NCI-H2171 treated with DMSO at 0.1 percent for 48 hours (cell line): ENCODE results near the gene SLC25A45.
A peak's percentile ranks its signal among the peaks of the same experiment; 100 is the strongest.

Experiments
- DNase-seq: peaks from one replicate; lab custom pipeline; 2025; lab: John Stamatoyannopoulos, UW

The SLC25A45 gene

GRCh38 chr11:65386307-65387140 is 4.1 kb upstream of the SLC25A45 start, which contains the start of gene FRMD8:
TSS of gene FRMD8 (plus strand) at chr11:65386637. CDS start at chr11:65387037, 400 bp downstream.
- DNase-seq, result peak; percentile 64

GRCh38 chr11:65384301-65384889 is 1.9 kb upstream of the SLC25A45 start:
- no peak for DNase-seq

DNA sequence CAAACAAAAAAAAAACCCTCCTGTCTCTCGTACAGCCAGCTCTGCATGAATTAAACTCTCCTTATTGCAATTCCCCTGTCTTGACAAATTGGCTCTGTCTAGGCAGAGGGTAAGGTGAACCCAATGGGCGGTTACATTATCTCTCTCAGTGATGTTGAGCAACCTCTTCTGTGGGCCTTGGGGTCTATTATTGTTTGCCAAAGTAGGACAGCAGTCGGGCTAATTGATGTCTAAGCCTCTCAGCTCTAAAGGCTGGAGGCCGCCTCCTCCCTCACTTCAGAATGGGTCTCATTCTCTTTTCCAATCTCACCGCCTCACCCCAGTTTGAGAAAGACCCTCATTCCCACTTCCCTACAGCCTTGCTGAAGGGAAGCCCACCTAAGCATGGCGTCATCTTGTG is 1.3 kb upstream of the SLC25A45 start:
- no peak for DNase-seq

GRCh38 chr11:65382804-65383368 is 440 bp upstream of the SLC25A45 start:
- no peak for DNase-seq

GRCh38 chr11:65381716-65382032 is 772 bp downstream of the SLC25A45 start:
- no peak for DNase-seq

GRCh38 chr11:65380460-65381119 is 1.9 kb downstream of the SLC25A45 start:
- DNase-seq, result peak; percentile 14

- no peak for DNase-seq
These were observed 2.6 kb downstream of the SLC25A45 start for GRCh38 chr11:65379698-65380459.

- DNase-seq, result no peak
These were observed 3.4 kb downstream of the SLC25A45 start for GRCh38 chr11:65378928-65379638.

DNA sequence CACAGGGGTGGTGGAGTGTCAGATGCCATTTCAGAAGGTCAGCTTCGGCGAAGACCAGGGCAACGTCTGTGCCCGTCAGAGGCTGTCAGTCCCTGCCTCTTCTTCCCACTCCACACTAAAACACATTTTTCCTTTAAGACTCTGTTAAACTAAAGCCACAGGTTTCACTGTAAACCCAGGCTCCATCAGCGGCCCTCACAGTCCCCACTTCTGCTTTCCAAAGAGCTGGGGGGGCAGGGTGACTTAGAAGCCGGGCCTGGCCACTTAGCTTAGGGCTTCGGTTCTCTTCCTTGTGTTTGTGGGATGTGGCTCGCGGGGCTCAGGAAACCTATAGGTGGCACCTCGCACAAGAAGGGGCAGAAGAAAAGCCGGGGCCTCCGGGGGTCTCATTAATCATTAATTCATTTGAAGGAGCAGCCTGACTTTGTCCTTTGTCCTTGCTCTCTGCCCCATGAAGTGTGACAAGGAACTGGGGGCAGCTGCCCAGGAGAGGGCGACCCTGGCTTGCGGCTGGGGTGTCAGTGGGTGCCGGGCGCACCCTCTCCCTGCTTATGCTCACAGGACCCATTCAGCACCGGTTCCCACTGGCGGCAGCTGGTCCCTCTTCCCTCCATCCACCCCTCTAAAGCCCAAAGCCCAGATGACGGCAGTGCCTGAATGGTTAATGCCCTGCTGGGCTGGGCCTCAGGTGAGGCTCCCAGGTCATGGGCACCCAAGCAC is 4.1 kb downstream of the SLC25A45 start:
- DNase-seq, result no peak

DNA sequence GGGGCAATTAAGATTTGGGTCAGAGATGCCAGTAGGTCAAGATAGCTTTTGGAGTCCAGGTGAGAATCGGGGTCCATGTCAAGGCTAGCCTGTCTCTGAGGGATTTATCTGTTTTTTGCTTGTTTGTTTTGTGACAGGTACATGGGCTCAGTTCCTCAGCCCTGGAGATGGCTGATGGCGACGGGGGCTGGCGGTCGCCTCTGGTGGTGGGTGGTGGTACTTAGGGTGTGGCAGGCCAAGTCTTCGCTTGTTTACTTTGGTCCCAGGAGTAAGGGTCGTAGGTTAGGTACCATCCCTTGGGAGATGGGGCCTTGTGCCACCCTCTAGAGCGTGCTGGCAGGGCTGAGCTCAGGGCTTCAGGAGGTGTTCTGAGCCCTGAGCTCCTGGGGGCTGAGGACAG is 4.7 kb downstream of the SLC25A45 start:
- no peak for DNase-seq

GRCh38 chr11:65377036-65377435 is 5.4 kb downstream of the SLC25A45 start:
- no peak for DNase-seq

DNA sequence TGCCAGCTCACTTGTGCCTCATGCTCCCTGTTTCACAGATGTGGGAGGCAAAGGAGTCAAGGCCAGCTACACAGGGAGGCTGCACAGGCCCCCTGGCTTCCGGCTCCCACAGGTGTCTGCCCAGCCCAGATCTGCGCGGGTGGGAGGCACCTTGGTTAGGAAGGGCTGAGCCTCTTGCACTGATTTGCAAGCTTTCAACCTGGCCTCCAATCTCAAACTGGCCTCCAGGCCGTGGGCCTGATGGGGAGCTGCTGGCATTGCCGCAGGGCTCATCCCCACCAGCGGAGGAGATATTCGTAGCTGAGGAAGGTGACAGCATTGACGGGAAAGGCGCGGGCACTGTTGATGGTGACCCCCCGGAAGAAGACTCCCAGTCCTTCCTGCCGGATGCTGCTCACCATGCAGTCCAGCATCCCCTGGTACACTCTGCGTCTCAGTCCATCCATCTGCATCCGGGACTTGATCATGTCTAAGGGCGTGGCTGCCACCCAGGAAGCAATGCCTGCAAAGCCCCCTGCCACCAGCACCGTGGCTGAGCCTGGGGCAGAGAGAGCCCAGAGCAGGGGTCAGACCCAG is 6.2 kb downstream of the SLC25A45 start:
- no peak for DNase-seq

DNA sequence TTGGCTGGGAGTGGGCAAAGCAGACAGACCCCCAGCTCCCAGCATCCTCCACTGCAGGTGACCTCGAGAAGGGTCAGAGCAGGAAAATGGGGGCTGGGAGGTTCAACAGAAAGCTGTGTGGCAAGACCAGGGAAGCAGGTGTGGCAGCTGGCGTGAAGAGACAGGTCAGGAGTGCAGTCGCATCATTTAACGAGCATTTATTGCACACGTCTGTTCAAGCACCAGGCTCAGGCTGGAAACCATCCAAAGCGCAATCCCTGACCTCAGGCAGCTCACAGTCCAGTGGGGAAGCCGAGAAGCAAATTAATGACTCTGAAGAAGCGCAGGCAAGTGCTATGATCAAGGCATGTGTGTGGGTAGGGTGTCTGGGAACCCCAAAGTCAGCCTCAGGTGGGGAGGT is 7.4 kb downstream of the SLC25A45 start:
- DNase-seq, result peak; percentile 35

DNA sequence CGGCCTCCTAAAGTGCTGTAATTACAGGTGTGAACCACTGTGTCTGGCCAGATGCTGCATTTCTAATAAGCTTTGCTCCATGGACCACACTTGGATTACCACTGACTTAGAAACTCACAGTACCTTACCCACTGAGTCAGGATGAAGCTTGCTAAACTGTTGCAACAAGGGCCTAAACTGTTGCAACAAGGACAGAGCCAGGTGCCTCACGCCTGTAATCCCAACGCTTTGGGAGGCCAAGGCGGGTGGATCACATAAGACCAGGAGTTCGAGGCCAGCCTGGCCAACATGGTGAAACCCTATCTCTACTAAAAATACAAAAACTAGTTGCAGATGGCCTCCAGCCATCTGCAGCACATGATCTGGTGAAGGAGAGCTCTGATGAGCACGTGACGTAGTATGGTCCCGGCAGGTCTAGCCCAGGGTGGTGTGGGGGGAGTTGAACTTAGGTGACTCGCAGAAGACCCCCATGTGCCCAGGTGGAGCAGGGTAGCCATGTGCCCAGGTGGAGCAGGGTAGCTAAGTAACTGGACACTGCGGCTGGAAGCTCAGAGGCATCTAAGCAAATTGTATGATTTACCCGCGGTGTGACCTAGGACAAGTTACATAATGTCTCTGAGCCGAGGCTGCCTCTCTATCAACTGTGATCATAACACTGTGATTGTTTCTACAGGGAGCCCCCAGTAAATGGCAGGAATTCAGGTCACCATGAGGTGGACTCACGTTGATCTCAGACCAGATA is 8.4 kb downstream of the SLC25A45 start:
- no peak for DNase-seq

DNA sequence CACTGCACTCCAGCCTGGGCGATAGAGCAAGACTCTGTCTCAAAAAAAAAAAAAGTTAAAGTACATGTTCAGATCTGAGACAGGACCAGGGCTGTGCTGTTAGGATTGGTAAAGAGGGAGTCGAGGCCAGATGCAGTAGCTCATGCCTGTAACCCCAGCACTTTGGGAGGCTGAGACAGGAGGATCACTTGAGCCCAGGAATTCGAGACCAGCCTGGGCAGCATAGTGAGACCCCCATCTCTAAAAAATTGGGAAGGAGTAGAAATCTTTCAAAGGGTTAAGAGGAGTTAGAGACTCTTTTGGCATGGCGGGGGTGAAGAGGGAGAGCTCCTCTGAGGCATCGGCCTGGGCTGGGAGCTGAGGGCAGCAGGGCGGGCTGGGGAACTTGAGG is 11.8 kb downstream of the SLC25A45 start:
- DNase-seq, result no peak

GRCh38 chr11:65366340-65366773 is 16.1 kb downstream of the SLC25A45 start:
- peak; percentile 94 for DNase-seq

DNA sequence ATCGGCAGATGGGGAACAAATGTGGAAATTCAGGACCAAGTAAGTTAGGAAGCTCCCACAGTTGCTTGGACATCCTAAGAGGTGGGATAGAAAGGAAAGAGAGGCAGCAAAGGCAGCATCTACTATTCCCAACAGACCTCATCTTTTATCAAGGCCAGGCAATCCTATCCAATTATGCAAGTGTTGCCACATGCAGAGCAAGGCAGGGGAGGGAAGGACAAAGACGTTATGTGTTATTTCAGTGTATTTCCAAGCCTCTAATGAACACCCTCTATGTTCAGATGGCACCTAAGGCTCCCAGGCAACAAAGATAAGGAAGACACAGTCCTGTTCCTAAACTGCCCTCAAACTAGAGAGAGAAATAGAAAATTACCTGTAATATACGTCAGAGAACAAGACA is 18.7 kb downstream of the SLC25A45 start:
- no peak for DNase-seq

DNA sequence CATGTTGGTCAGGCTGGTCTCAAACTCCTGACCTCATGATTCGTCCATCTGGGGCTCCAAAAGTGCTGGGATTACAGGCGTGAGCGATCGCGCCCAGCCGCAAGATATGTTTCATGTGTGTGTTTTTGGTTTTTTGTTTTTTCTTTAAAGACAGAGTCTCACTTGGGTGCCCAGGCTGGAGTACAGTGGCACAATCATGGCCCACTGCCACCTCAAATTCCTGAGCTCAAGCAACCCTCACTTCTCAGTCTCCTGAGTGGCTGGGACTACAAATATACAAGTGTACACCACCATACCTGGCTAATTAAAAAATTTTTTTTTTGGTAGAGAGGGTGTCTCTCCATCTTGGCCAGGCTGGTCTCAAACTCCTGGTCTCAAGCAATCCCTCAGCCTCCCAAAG is 19.5 kb downstream of the SLC25A45 start:
- DNase-seq, result no peak

DNA sequence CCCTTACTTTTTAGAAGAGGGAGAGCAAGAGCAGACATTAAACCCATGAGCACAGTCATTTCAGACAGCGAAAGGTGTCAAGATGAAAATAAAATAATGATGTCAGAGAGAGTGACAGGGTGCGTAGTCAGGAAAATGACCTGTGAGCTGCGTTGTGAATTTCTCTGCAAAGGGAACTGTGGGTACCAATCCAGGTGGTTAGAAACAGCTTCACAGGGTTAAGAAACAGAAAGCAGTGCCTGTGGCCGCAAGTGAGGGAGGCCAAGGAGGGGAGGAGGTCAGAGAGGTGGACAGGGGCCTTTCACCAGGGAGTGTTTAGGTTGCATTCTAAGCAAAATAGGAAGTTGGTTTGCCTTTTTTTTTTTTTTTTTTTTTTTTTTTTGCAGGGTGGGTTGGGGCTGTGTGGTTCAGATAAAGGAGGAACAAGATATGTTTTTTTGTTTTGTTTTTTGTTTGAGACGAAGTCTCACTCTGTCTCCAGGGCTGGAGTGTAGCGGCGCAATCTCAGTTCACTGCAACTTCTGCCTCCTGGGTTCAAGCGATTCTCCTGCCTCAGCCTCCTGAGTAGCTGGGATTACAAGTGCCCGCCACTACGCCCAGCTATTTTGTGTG is 20.0 kb downstream of the SLC25A45 start:
- DNase-seq, result no peak
